Activated CD8-positive, alpha-beta memory T cell treated with anti-CD3 and anti-CD28 coated beads for 1 hour (primary cell): Measurements from ENCODE around the gene ADCY5.

Source experiments
- DNase-seq, 2 donors: peaks; one replicate each; pipeline ENCODE4 v3.0.0-alpha.2; 2020; ENCODE audit warnings: low read depth in 1 of 2; ENCODE audit errors: extremely low read depth in 1 of 2

The ADCY5 gene

GRCh38 chr3:123346021-123346420 lies 102.9 kb downstream of the ADCY5 start:
- no peak for DNase-seq

GRCh38 chr3:123344907-123345594 lies 103.8 kb downstream of the ADCY5 start:
- no peak for DNase-seq

GRCh38 chr3:123344175-123344906 lies 104.5 kb downstream of the ADCY5 start:
- no peak for DNase-seq

GRCh38 chr3:123343296-123344174 lies 105.4 kb downstream of the ADCY5 start:
- no peak for DNase-seq

GRCh38 chr3:123342631-123343080 lies 106.2 kb downstream of the ADCY5 start:
- no peak for DNase-seq

- DNase-seq, result no peak
These were observed 106.8 kb downstream of the ADCY5 start for GRCh38 chr3:123341871-123342630.

GRCh38 chr3:123340336-123340735 lies 108.6 kb downstream of the ADCY5 start:
- DNase-seq, result no peak

GRCh38 chr3:123339302-123339701 lies 109.6 kb downstream of the ADCY5 start:
- DNase-seq, result no peak

GRCh38 chr3:123338620-123339061 lies 110.2 kb downstream of the ADCY5 start:
- DNase-seq, result no peak

- DNase-seq, result no peak
These were observed 110.8 kb downstream of the ADCY5 start for GRCh38 chr3:123337948-123338619.

GRCh38 chr3:123337226-123337625 lies 111.7 kb downstream of the ADCY5 start:
- DNase-seq, result no peak

- no peak for DNase-seq
These were observed 112.4 kb downstream of the ADCY5 start for GRCh38 chr3:123336441-123336851.

GRCh38 chr3:123336001-123336400 lies 112.9 kb downstream of the ADCY5 start:
- no peak for DNase-seq

- no peak for DNase-seq
These were observed 113.8 kb downstream of the ADCY5 start for GRCh38 chr3:123335007-123335670.

- DNase-seq, result no peak
These were observed 114.8 kb downstream of the ADCY5 start for GRCh38 chr3:123334056-123334455.

- DNase-seq, result no peak
These were observed 115.5 kb downstream of the ADCY5 start for GRCh38 chr3:123333401-123333800.

- DNase-seq, result no peak
These were observed 116.7 kb downstream of the ADCY5 start for GRCh38 chr3:123332124-123332641.

GRCh38 chr3:123331651-123332050 lies 117.2 kb downstream of the ADCY5 start:
- no peak for DNase-seq

GRCh38 chr3:123331006-123331405 lies 117.9 kb downstream of the ADCY5 start:
- DNase-seq, result no peak
